ENCODE results near the gene TBC1D1. TPM values are rescaled to one million over a fixed set of nuclear protein-coding genes. Genes with fewer than 3 reads are reported as not detected.

Gene TBC1D1
- total and polyA plus RNA-seq, 12 donors: 85.4 to 153 (median 106) TPM

DNA sequence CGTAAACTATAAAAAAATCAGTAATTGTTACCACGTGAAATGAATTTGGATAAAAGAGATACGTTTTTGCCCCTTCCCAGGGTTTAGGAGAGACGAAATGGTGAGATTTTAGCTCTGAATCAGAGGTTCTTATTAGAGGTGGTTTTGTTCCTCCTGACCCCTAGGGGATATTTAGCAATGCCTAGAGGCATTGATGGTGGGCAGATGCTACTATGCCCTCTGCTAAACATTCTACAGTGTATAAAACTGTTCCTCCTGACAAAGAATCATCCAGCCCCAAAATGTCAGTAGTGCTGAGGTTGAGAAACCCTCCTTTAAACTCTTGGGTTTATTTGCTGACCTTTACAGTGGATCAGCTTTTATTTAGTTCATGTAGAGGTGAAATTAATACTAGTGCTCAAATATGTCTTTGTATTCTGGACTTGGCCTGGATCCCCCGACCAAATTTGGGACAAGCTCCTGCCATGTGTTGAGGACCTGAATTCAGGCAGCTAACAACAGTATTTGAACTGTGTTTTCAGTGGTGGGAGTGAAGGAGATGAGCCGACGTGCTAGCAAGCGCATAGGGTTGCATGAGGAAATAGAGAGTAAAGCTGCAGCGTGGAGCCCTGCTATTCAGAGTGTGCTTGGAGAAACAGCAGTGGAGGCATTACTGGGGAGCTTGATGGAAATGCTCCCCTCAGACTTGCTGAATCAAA lies 195.4 kb downstream of the TBC1D1 start:
- ATAC-seq: peak in 1 of 8 donors; percentile 8
- peaks cover 0 to 77% (median 56%) of the 10 kb centered on the region in 9 donors for H3K4me1 ChIP-seq
- TF ChIP-seq, protein P1, sequence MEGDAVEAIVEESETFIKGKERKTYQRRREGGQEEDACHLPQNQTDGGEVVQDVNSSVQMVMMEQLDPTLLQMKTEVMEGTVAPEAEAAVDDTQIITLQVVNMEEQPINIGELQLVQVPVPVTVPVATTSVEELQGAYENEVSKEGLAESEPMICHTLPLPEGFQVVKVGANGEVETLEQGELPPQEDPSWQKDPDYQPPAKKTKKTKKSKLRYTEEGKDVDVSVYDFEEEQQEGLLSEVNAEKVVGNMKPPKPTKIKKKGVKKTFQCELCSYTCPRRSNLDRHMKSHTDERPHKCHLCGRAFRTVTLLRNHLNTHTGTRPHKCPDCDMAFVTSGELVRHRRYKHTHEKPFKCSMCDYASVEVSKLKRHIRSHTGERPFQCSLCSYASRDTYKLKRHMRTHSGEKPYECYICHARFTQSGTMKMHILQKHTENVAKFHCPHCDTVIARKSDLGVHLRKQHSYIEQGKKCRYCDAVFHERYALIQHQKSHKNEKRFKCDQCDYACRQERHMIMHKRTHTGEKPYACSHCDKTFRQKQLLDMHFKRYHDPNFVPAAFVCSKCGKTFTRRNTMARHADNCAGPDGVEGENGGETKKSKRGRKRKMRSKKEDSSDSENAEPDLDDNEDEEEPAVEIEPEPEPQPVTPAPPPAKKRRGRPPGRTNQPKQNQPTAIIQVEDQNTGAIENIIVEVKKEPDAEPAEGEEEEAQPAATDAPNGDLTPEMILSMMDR (IDR thresholded peaks at IDR 0.05): no peak
- 81 to 84% methylated on average over 9 of the region's 9 CpGs for WGBS, 2 donors
- H3K27ac ChIP-seq: peak overlapping the region in 9 of 10 donors; percentile 10 to 67 (median 38)
- intact Hi-C loops (cut with DNase I): no loop called here
- H3K36me3 ChIP-seq: peaks cover 0 to 59% (median 6%) of the 10 kb centered on the region in 9 donors
- H3K4me3 ChIP-seq: no peak overlapping the region
- no peaks in the 10 kb centered on the region for H3K9me3 ChIP-seq
- no peaks in the 10 kb centered on the region for H3K27me3 ChIP-seq
- DNase-seq: no peak

DNA sequence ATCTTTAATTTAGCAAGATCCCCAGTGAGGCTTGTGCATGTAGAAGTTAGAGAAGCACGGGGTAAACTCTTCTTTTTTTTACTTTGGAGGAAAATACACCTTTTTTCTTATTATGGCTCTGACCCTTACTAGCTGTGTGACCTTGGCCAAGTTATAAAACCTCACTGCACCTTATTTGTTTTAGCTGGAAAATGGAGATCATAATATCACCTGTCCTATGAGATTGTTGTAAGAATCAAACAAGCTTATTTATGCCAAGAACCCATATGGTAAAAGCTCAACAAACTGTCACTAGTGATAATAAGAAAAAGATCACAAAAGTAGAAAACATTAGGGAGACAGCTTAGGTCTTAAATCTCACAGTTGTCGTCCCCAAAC lies 196.0 kb downstream of the TBC1D1 start:
- intact Hi-C loops (cut with DNase I): no loop called here
- H3K36me3 ChIP-seq: peaks cover 0 to 59% (median 7%) of the 10 kb centered on the region in 9 donors

DNA sequence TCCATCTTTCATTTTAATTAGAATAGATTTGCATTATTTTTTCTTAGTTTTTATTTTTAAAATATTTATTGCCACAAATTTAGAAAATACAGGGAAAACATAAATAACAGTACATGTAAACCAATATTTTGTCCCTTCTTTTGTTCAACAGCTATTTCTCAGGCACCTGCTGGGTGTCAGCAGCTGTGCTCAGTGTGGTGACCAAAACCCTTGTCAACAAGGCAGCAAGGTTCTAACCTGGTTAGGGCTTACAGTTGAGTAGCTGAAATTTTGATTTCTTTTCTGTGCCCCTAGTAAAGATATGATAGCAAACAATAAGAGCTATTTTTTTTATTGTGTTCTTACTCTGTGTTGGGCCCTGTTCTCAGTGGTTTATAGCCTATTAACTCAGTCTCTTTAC lies 197.4 kb downstream of the TBC1D1 start:
- no peaks in the 10 kb centered on the region for H3K9me3 ChIP-seq
- intact Hi-C loops (cut with DNase I): no loop called here
- H3K27ac ChIP-seq: peak overlapping the region in 4 of 10 donors; percentile 2 to 56 (median 36)
- ATAC-seq (no peak), DNase-seq (no peak)
- peaks cover 0 to 69% (median 11%) of the 10 kb centered on the region in 9 donors for H3K36me3 ChIP-seq
- TF ChIP-seq, protein P1 (IDR thresholded peaks at IDR 0.05): no peak
- no peak overlapping the region for H3K4me3 ChIP-seq
- no peaks in the 10 kb centered on the region for H3K27me3 ChIP-seq
- peaks cover 0 to 67% (median 40%) of the 10 kb centered on the region in 9 donors for H3K4me1 ChIP-seq

More for the DNA sequence above, 196.0 kb downstream of the TBC1D1 start:
- TF ChIP-seq, protein P1 (IDR thresholded peaks at IDR 0.05): no peak
- ATAC-seq (no peak), DNase-seq (no peak)
- Histone ChIP-seq H3K4me1 (peaks cover 0 to 77% (median 51%) of the 10 kb centered on the region in 9 donors), H3K4me3 (no peak overlapping the region), H3K27ac (peak overlapping the region in 7 of 10 donors; percentile 17 to 67 (median 40)), H3K9me3 (no peaks in the 10 kb centered on the region), H3K27me3 (no peaks in the 10 kb centered on the region)
- WGBS, 2 donors: 87 to 89% methylated on average over 2 of the region's 2 CpGs

DNA sequence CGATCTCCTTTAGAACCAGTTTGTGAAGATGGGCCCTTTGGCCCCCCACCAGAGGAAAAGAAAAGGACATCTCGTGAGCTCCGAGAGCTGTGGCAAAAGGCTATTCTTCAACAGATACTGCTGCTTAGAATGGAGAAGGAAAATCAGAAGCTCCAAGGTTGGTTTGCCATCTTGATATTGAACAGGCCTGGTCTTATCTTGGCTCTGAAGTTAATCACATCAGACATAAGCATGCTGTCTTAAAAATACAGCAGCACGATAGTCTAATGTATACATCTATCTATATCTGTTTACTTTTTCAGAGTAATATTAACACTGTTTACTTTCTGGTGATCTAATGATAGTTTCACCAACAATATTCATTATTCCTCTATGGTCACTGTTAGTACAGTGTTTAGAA lies 199.1 kb downstream of the TBC1D1 start:
- intact Hi-C loops (cut with DNase I): loop anchor here in 1 of 10 donors (5.0 kb wide), 1 partner anchor 37 kb away; no protein-coding TSS in a partner anchor
- WGBS, 2 donors: 69 to 81% methylated on average over 4 of the region's 4 CpGs
- TF ChIP-seq, protein P1 (IDR thresholded peaks at IDR 0.05): no peak
- Histone ChIP-seq H3K4me3 (no peak overlapping the region), H3K36me3 (peaks cover 0 to 63% (median 11%) of the 10 kb centered on the region in 9 donors), H3K4me1 (peaks cover 0 to 62% (median 32%) of the 10 kb centered on the region in 9 donors), H3K27me3 (no peaks in the 10 kb centered on the region), H3K27ac (no peak overlapping the region), H3K9me3 (no peaks in the 10 kb centered on the region)
- ATAC-seq (no peak), DNase-seq (no peak)
